Muscle of arm (tissue), 12 donors: ENCODE data around the gene SRRM3. TPM values are rescaled to one million over a fixed set of nuclear protein-coding genes. Genes with fewer than 3 reads are reported as not detected.

Experiments
- polyA plus RNA-seq, 12 donors: library from polyadenylated mRNA; unstranded; fragments of 120-200 nt; gene quantifications; one replicate each; pipeline ENCODE4 v1.2.1, GENCODE V29; 2013; ENCODE audit not compliant: insufficient read length in 12 of 12

Gene SRRM3
- polyA plus RNA-seq, 12 donors, result 0.23 to 1.2 (median 0.48) TPM; not detected in 2

Other genes with a start within 250 kb of the SRRM3 start
- 100 to 1,000 TPM in 1 of 12 donors, 10 to 100 TPM in 10, not detected in 1; 30.6 to 103 (median 40.4) TPM for gene TMEM120A, start 207.3 kb upstream of the SRRM3 start, polyA plus RNA-seq
- gene STYXL1, start 153.9 kb upstream of the SRRM3 start, polyA plus RNA-seq, result 10 to 100 TPM in 11 of 12 donors, not detected in 1; 16.5 to 35.7 (median 22.0) TPM
- 100 to 1,000 TPM in 11 of 12 donors, not detected in 1; 141 to 244 (median 185) TPM for gene MDH2, start 153.8 kb upstream of the SRRM3 start, polyA plus RNA-seq
- 1,000 to 10,000 TPM in 8 of 12 donors, 100 to 1,000 TPM in 4; 552 to 2,296 (median 1,208) TPM for gene HSPB1, start 100.8 kb downstream of the SRRM3 start, polyA plus RNA-seq
- 100 to 1,000 TPM; 102 to 201 (median 181) TPM for gene YWHAG, start 157.1 kb downstream of the SRRM3 start, polyA plus RNA-seq
- 1 to 10 TPM in 3 of 12 donors, under 1 TPM in 7, not detected in 2; 0.29 to 1.7 (median 0.89) TPM for gene SSC4D, start 207.8 kb downstream of the SRRM3 start, polyA plus RNA-seq
- gene ZP3, start 223.1 kb downstream of the SRRM3 start, polyA plus RNA-seq, result 10 to 100 TPM in 1 of 12 donors, 1 to 10 TPM in 7, under 1 TPM in 2, not detected in 2; 0.33 to 12.4 (median 3.6) TPM